DND-41 (cell line): ENCODE data around the gene DENND1A.

ENCODE experiments used
- ATAC-seq: fragments of 200-7000 bp; cut with Tn5 transposase; 3 replicates; pipeline ENCODE4 v1.9.1; 2021; ENCODE audit warnings: low read depth; ENCODE audit not compliant: insufficient read depth
- DNase-seq: peaks from one replicate; pipeline ENCODE4 v3.0.0-alpha.2; 2020
- H2AFZ ChIP-seq: 2 replicates; pipeline ENCODE4 v1.6.0; 2012; ENCODE audit warnings: low read depth, low read length
- H3K27ac ChIP-seq: 2 replicates; pipeline ENCODE4 v1.5.1; 2012; ENCODE audit warnings: low read length, inconsistent platforms
- H3K27me3 ChIP-seq: fragments of 200-600 bp; sonication (generic); 2 replicates; pipeline ENCODE4 v1.6.0; 2012; ENCODE audit warnings: low read length, mild to moderate bottlenecking, inconsistent platforms; ENCODE audit not compliant: insufficient read depth, poor library complexity
- H3K36me3 ChIP-seq: 2 replicates; pipeline ENCODE4 v1.5.1; 2012; ENCODE audit warnings: low read length, inconsistent platforms; ENCODE audit not compliant: insufficient read depth
- H3K4me1 ChIP-seq: 2 replicates; pipeline ENCODE4 v1.5.1; 2012; ENCODE audit warnings: mild to moderate bottlenecking, low read length; ENCODE audit not compliant: insufficient read depth
- H3K4me2 ChIP-seq: 2 replicates; pipeline ENCODE4 v1.6.0; 2012; ENCODE audit warnings: mild to moderate bottlenecking, moderate library complexity, low read length, inconsistent platforms; ENCODE audit not compliant: insufficient read depth
- H3K4me3 ChIP-seq, 2 experiments: fragments of 200-600 bp in 1 of 2; shearing (Covaris generic) in 1 of 2; 2 replicates each; pipeline ENCODE4 v1.5.1; 2012 to 2016; ENCODE audit warnings: inconsistent platforms in 2 of 2, low read length in 2 of 2, mild to moderate bottlenecking in 2 of 2, low read depth in 1 of 2, moderate library complexity in 1 of 2
- H3K79me2 ChIP-seq: 2 replicates; pipeline ENCODE4 v1.6.0; 2012; ENCODE audit warnings: low read length, inconsistent platforms; ENCODE audit not compliant: insufficient read depth
- H3K9ac ChIP-seq: 2 replicates; pipeline ENCODE4 v1.6.0; 2012; ENCODE audit warnings: low read depth, mild to moderate bottlenecking, inconsistent platforms, low read length, moderate library complexity
- H3K9me3 ChIP-seq: 2 replicates; pipeline ENCODE4 v1.5.1; 2012; ENCODE audit warnings: low read length, moderate library complexity, mild to moderate bottlenecking, inconsistent platforms; ENCODE audit not compliant: insufficient read depth, severe bottlenecking
- H4K20me1 ChIP-seq: 2 replicates; pipeline ENCODE4 v1.6.0; 2012; ENCODE audit warnings: low read length; ENCODE audit not compliant: insufficient read depth
- CTCF ChIP-seq: IDR thresholded peaks from 2 replicates; pipeline ENCODE4 v1.5.1; 2012; ENCODE audit warnings: borderline replicate concordance, low read length, moderate library complexity, mild to moderate bottlenecking; ENCODE audit not compliant: poor library complexity, severe bottlenecking; ENCODE audit errors: extremely low read depth
- EZH2 ChIP-seq: IDR thresholded peaks from 3 replicates; pipeline ENCODE4 v1.6.1; 2012; ENCODE audit warnings: borderline replicate concordance, low read depth, mild to moderate bottlenecking, moderate library complexity, low read length, inconsistent platforms; ENCODE audit not compliant: severe bottlenecking

DENND1A gene

DNA sequence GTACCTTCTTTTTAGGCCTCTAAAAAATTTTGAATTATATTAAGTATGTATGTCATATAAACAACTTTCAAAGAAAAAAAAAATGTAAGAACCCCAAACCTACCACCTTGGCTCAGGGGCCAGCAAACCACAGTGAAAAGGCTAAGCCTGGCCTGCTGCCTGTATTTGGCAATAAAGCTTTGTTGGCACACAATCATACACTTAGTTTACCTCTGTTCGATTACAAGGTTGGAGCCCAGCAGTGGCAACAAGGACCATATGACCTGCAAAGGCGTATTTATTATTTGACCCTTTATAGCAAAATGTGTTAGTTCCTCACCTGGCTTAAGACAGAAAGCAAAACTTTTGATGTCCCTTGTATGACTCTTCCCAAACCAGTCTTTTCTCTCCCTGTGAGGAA, 282.8 kb downstream of the DENND1A start:
- ATAC-seq (no peak), DNase-seq (no peak)
- H2AFZ ChIP-seq: no peak overlapping the region
- no peak overlapping the region for H3K4me2 ChIP-seq
- H3K36me3 ChIP-seq: peaks cover 4% of the 10 kb centered on the region; the same call in 1 of the 2 replicates
- H3K27me3 ChIP-seq: no peaks in the 10 kb centered on the region
- no peaks in the 10 kb centered on the region for H3K9me3 ChIP-seq
- H3K27ac ChIP-seq: no peak overlapping the region
- TF ChIP-seq CTCF (no peak), EZH2 (no peak)
- H4K20me1 ChIP-seq: peaks cover 9% of the 10 kb centered on the region; the same call in 1 of the 2 replicates
- H3K9ac ChIP-seq: no peak overlapping the region
- H3K4me1 ChIP-seq: no peaks in the 10 kb centered on the region
- H3K79me2 ChIP-seq: no peaks in the 10 kb centered on the region
- no peak overlapping the region for H3K4me3 ChIP-seq

- Histone ChIP-seq H4K20me1 (peaks cover 12% of the 10 kb centered on the region; the same call in 1 of the 2 replicates), H3K4me1 (no peaks in the 10 kb centered on the region), H3K79me2 (no peaks in the 10 kb centered on the region), H2AFZ (no peak overlapping the region), H3K9ac (no peak overlapping the region), H3K27ac (no peak overlapping the region), H3K4me2 (no peak overlapping the region), H3K27me3 (no peaks in the 10 kb centered on the region), H3K36me3 (no peaks in the 10 kb centered on the region), H3K9me3 (no peaks in the 10 kb centered on the region), H3K4me3 (no peak overlapping the region)
- DNase-seq (no peak), ATAC-seq (no peak)
- TF ChIP-seq CTCF (no peak), EZH2 (no peak)
Observed at GRCh38 chr9:123645762-123646161, 284.2 kb downstream of the DENND1A start.

GRCh38 chr9:123645126-123645525, 284.8 kb downstream of the DENND1A start:
- H4K20me1 ChIP-seq: peaks cover 18% of the 10 kb centered on the region; the same call in 1 of the 2 replicates
- no peaks in the 10 kb centered on the region for H3K36me3 ChIP-seq
- H3K9ac ChIP-seq: no peak overlapping the region
- H3K79me2 ChIP-seq: no peaks in the 10 kb centered on the region
- no peaks in the 10 kb centered on the region for H3K27me3 ChIP-seq
- no peaks in the 10 kb centered on the region for H3K4me1 ChIP-seq
- ATAC-seq (no peak), DNase-seq (no peak)
- H3K4me2 ChIP-seq: no peak overlapping the region
- H3K4me3 ChIP-seq: no peak overlapping the region
- no peaks in the 10 kb centered on the region for H3K9me3 ChIP-seq
- no peak for TF ChIP-seq CTCF
- no peak for TF ChIP-seq EZH2
- H2AFZ ChIP-seq: no peak overlapping the region
- H3K27ac ChIP-seq: no peak overlapping the region

DNA sequence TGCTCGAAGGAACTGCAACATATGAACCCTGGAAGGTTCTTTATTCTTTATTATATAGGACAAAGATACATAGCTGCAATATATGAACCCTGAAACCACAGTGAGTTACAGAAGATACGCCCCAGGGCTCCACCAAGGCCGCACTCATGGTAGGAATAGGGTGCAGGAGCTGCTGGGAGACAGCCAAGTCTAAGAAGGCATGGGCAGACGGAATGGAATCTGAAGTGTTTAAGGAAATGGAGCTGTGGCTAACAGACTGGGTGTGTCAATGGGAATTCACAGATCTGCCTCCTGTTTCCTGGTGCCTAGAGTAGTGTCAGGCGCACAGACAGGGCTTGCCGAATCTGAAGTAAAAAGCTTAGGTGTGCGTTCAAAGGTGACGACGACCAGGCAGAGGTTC, 286.4 kb downstream of the DENND1A start:
- no peak for TF ChIP-seq CTCF
- TF ChIP-seq EZH2: no peak
- DNase-seq: no peak

More for the DNA sequence above, 286.4 kb downstream of the DENND1A start:
- H3K36me3 ChIP-seq: no peaks in the 10 kb centered on the region
- no peak overlapping the region for H3K4me3 ChIP-seq
- H2AFZ ChIP-seq: no peak overlapping the region
- no peaks in the 10 kb centered on the region for H3K79me2 ChIP-seq
- no peak for ATAC-seq
- H3K27me3 ChIP-seq: no peaks in the 10 kb centered on the region
- peaks cover 23% of the 10 kb centered on the region for H4K20me1 ChIP-seq
- H3K4me1 ChIP-seq: peaks cover 3% of the 10 kb centered on the region
- no peaks in the 10 kb centered on the region for H3K9me3 ChIP-seq
- no peak overlapping the region for H3K4me2 ChIP-seq
- no peak overlapping the region for H3K27ac ChIP-seq
- H3K9ac ChIP-seq: no peak overlapping the region
